Small intestine (tissue), 7 donors: ENCODE measurements around the gene CACNA1A. TPM values are rescaled to one million over a fixed set of nuclear protein-coding genes. Genes with fewer than 3 reads are reported as not detected.
A peak's percentile ranks its signal among the peaks of the same experiment; 100 is the strongest.

Experiments used
- DNase-seq, 2 donors: peaks; one replicate each; pipeline versions ENCODE4 v3.0.0 to v3.0.0-alpha.2; 2013
- FAIRE-seq: peaks from 2 replicates; lab custom pipeline; 2012; peaks lifted over from hg19 to GRCh38; lab: Jason Lieb, UNC
- H3K27ac ChIP-seq, 3 donors: one replicate each; pipeline ENCODE4 v1.5.1; 2013; ENCODE audit warnings: low read length in 2 of 3, mild to moderate bottlenecking in 2 of 3, control low read depth in 1 of 3, inconsistent platforms in 1 of 3, low read depth in 1 of 3, moderate library complexity in 1 of 3
- H3K27me3 ChIP-seq, 3 donors: one replicate each; pipeline ENCODE4 v1.6.1; 2013; ENCODE audit warnings: low read length in 3 of 3, inconsistent platforms in 1 of 3; ENCODE audit not compliant: control insufficient read depth in 3 of 3, insufficient read depth in 3 of 3
- H3K36me3 ChIP-seq, 3 donors: one replicate each; pipeline ENCODE4 v1.6.1; 2013; ENCODE audit warnings: low read length in 3 of 3, inconsistent platforms in 1 of 3, low read depth in 1 of 3, mild to moderate bottlenecking in 1 of 3, moderate library complexity in 1 of 3; ENCODE audit not compliant: control insufficient read depth in 3 of 3, insufficient read depth in 2 of 3
- H3K4me1 ChIP-seq, 3 donors: one replicate each; pipeline ENCODE4 v1.6.1; 2013; ENCODE audit warnings: low read length in 2 of 3, inconsistent platforms in 1 of 3, low read depth in 1 of 3, mild to moderate bottlenecking in 1 of 3, moderate library complexity in 1 of 3; ENCODE audit not compliant: control insufficient read depth in 3 of 3, insufficient read depth in 2 of 3
- H3K4me3 ChIP-seq, 3 donors: one replicate each; pipeline ENCODE4 v1.5.1; 2013; ENCODE audit warnings: low read length in 3 of 3, control low read depth in 1 of 3, inconsistent platforms in 1 of 3, low read depth in 1 of 3, mild to moderate bottlenecking in 1 of 3, moderate library complexity in 1 of 3
- H3K9me3 ChIP-seq, 2 donors: one replicate each; pipeline ENCODE4 v1.6.1; 2013; ENCODE audit warnings: low read depth in 1 of 2, low read length in 1 of 2; ENCODE audit not compliant: control insufficient read depth in 2 of 2, insufficient read depth in 1 of 2
- WGBS, 3 donors: extraction: QIAGEN DNeasy Blood & Tissue Kit; methylation state at CpG; one replicate each; pipeline ENCODE4 v1.1.7; 2013; 5-methylcytosine and 5-hydroxymethylcytosine counted together
- polyA plus RNA-seq, 4 donors: library from polyadenylated mRNA; stranded (reverse) in 3 of 4; unstranded in 1 of 4; fragments of 200-250 nt in 3 of 4; fragments of 120-200 nt in 1 of 4; gene quantifications; one replicate each; pipeline versions ENCODE4 v1.2.1 to v1.2.3, GENCODE V29; 2013
- donor health status: healthy with polysubstance abuse.
- donor health status: control.
- donor health status: control.
- donor health status: Bipolar disorder and iron deficiency.
- donor health status: healthy.

CACNA1A gene
- polyA plus RNA-seq, 4 donors: 0.27 to 8.9 (median 2.1) TPM

- no peak overlapping the region for H3K4me3 ChIP-seq
- FAIRE-seq: no peak
- H3K27ac ChIP-seq: no peak overlapping the region
- no peaks in the 10 kb centered on the region for H3K36me3 ChIP-seq
- peak; percentile 58 to 77 for DNase-seq
- H3K9me3 ChIP-seq: peaks cover 0 to 14% of the 10 kb centered on the region in 2 donors
- H3K27me3 ChIP-seq: no peaks in the 10 kb centered on the region
- no peaks in the 10 kb centered on the region for H3K4me1 ChIP-seq
- WGBS, 3 donors: 6 to 18% (median 9%) methylated on average over 13 of the region's 13 CpGs
Measured at GRCh38 chr19:13234518-13234917, 271.8 kb downstream of the CACNA1A start.

GRCh38 chr19:13231663-13232062, 274.6 kb downstream of the CACNA1A start:
- peaks cover 0 to 14% of the 10 kb centered on the region in 2 donors for H3K9me3 ChIP-seq
- no peak overlapping the region for H3K4me3 ChIP-seq
- no peaks in the 10 kb centered on the region for H3K36me3 ChIP-seq
- no peak overlapping the region for H3K27ac ChIP-seq
- FAIRE-seq (no peak), DNase-seq (no peak)
- H3K27me3 ChIP-seq: no peaks in the 10 kb centered on the region
- H3K4me1 ChIP-seq: no peaks in the 10 kb centered on the region
- WGBS, 3 donors: 7 to 30% (median 9%) methylated on average over 9 of the region's 9 CpGs

GRCh38 chr19:13229246-13229645, 277.0 kb downstream of the CACNA1A start:
- no peaks in the 10 kb centered on the region for H3K36me3 ChIP-seq
- H3K9me3 ChIP-seq: no peaks in the 10 kb centered on the region
- H3K27ac ChIP-seq: no peak overlapping the region
- DNase-seq (no peak), FAIRE-seq (no peak)
- 73 to 84% (median 80%) methylated on average over 7 of the region's 7 CpGs for WGBS, 3 donors
- no peak overlapping the region for H3K4me3 ChIP-seq
- peaks cover 0 to 5% (median 0%) of the 10 kb centered on the region in 3 donors for H3K27me3 ChIP-seq
- H3K4me1 ChIP-seq: no peaks in the 10 kb centered on the region

GRCh38 chr19:13228561-13228960, 277.7 kb downstream of the CACNA1A start:
- Histone ChIP-seq H3K4me3 (no peak overlapping the region), H3K27ac (no peak overlapping the region), H3K36me3 (no peaks in the 10 kb centered on the region), H3K4me1 (no peaks in the 10 kb centered on the region), H3K9me3 (no peaks in the 10 kb centered on the region), H3K27me3 (peaks cover 0 to 5% (median 0%) of the 10 kb centered on the region in 3 donors)
- no peak for FAIRE-seq
- 53 to 78% (median 66%) methylated on average over 7 of the region's 7 CpGs for WGBS, 3 donors
- no peak for DNase-seq

GRCh38 chr19:13226983-13227382, 279.3 kb downstream of the CACNA1A start:
- no peak for DNase-seq
- peaks cover 0 to 5% (median 0%) of the 10 kb centered on the region in 3 donors for H3K27me3 ChIP-seq
- H3K4me1 ChIP-seq: no peaks in the 10 kb centered on the region
- no peak overlapping the region for H3K27ac ChIP-seq
- H3K4me3 ChIP-seq: no peak overlapping the region
- no peaks in the 10 kb centered on the region for H3K36me3 ChIP-seq
- no peaks in the 10 kb centered on the region for H3K9me3 ChIP-seq
- FAIRE-seq: no peak
- WGBS, 3 donors: 74 to 75% (median 75%) methylated on average over 13 to 14 of the region's 14 CpGs

GRCh38 chr19:13225973-13226865, 280.1 kb downstream of the CACNA1A start:
- WGBS, 3 donors: 62 to 78% (median 78%) methylated on average over 25 to 26 of the region's 26 CpGs
- no peak overlapping the region for H3K4me3 ChIP-seq
- H3K27me3 ChIP-seq: peaks cover 0 to 5% (median 0%) of the 10 kb centered on the region in 3 donors
- no peaks in the 10 kb centered on the region for H3K9me3 ChIP-seq
- H3K4me1 ChIP-seq: no peaks in the 10 kb centered on the region
- no peak for FAIRE-seq
- no peak for DNase-seq
- H3K36me3 ChIP-seq: no peaks in the 10 kb centered on the region
- no peak overlapping the region for H3K27ac ChIP-seq

- Histone ChIP-seq H3K27ac (no peak overlapping the region), H3K9me3 (peaks cover 0 to 5% of the 10 kb centered on the region in 2 donors), H3K4me3 (no peak overlapping the region), H3K27me3 (peaks cover 0 to 5% (median 0%) of the 10 kb centered on the region in 3 donors), H3K36me3 (no peaks in the 10 kb centered on the region), H3K4me1 (no peaks in the 10 kb centered on the region)
- no peak for DNase-seq
- no peak for FAIRE-seq
- WGBS, 3 donors: 65 to 75% (median 70%) methylated on average over 9 of the region's 9 CpGs
Measured at GRCh38 chr19:13225085-13225484, 281.2 kb downstream of the CACNA1A start.

GRCh38 chr19:13220847-13221246, 285.4 kb downstream of the CACNA1A start:
- Histone ChIP-seq H3K27me3 (peaks cover 0 to 5% (median 0%) of the 10 kb centered on the region in 3 donors), H3K27ac (no peak overlapping the region), H3K4me3 (no peak overlapping the region), H3K36me3 (no peaks in the 10 kb centered on the region), H3K4me1 (no peaks in the 10 kb centered on the region), H3K9me3 (peaks cover 0 to 7% of the 10 kb centered on the region in 2 donors)
- no peak for DNase-seq
- 41 to 45% (median 45%) methylated on average over 2 of the region's 2 CpGs for WGBS, 3 donors
- FAIRE-seq: no peak
